GM10266 (cell line): ENCODE data around the gene NUDCD3.

Experiments used
- DNase-seq: peaks from one replicate; pipeline ENCODE4 v3.0.0; 2012; ENCODE audit errors: extremely low spot score
- TF ChIP-seq, protein P1 (sequence below): IDR thresholded peaks from 2 replicates; pipeline ENCODE4 v1.5.1; 2012; ENCODE audit warnings: mild to moderate bottlenecking, low read depth; ENCODE audit not compliant: control insufficient read depth, insufficient read depth; ENCODE audit errors: missing control alignments

The NUDCD3 gene

DNA sequence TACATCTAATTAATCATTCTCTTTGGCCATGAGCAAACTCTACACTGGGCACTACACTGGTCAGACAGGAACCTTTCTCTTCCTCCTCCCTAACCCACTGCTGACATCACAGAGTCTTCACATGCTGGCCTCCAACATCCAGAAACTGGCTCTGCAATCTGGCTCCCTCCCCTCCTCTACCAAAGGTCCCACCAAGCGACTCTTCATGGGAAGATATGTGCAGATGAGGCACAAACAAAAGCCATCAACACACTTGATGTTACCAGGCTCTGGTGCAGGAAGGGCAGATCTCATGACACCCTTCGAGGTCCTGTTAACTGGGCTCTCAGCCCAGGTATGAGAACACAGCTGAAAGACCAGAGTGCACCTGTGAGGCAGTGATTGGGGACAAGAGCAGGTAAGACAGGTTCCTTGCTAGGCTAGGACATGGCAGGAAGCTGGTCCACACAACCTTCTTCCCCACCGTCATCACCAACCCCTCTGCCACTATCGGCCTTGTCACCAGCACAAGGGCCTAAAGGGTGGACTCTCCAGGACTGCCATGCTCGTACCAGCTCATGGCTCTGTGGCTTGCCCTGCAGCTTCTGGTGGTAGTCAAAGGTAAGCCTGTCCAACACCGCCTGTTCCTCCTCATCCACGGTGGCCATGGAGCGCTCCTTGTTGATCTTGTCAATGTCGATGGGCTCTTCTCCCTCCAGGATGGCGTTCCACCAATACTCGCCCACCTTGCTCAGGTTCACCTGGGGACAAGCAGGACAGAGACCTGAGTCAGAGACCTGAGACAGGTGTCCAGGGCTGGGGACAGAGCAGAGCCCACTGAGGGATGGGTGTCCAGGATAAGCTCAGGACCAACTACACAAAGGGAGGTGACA lies 98.5 kb downstream of the NUDCD3 start:
- DNase-seq = no peak
- TF ChIP-seq, protein P1, sequence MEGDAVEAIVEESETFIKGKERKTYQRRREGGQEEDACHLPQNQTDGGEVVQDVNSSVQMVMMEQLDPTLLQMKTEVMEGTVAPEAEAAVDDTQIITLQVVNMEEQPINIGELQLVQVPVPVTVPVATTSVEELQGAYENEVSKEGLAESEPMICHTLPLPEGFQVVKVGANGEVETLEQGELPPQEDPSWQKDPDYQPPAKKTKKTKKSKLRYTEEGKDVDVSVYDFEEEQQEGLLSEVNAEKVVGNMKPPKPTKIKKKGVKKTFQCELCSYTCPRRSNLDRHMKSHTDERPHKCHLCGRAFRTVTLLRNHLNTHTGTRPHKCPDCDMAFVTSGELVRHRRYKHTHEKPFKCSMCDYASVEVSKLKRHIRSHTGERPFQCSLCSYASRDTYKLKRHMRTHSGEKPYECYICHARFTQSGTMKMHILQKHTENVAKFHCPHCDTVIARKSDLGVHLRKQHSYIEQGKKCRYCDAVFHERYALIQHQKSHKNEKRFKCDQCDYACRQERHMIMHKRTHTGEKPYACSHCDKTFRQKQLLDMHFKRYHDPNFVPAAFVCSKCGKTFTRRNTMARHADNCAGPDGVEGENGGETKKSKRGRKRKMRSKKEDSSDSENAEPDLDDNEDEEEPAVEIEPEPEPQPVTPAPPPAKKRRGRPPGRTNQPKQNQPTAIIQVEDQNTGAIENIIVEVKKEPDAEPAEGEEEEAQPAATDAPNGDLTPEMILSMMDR = no peak

DNA sequence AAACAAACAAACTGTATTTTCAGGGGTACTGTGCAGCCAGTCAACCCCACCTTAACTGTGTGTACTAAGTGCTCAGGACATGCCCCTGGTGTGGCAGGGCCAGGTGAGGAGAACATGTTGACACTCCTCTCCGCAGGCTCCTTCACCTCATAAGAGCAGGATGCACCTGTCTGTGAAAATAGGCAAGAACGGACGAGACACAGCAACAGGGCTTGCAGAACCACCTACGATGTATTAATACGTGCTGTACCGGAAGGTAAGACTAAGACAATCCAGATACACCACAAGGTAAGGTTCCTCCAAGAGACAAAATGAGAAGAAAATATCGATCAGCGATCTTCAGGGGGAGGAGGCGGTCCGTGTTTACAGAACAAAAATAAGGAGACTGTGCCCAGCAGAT lies 99.3 kb downstream of the NUDCD3 start:
- DNase-seq = no peak
- TF ChIP-seq, protein P1 = no peak

DNA sequence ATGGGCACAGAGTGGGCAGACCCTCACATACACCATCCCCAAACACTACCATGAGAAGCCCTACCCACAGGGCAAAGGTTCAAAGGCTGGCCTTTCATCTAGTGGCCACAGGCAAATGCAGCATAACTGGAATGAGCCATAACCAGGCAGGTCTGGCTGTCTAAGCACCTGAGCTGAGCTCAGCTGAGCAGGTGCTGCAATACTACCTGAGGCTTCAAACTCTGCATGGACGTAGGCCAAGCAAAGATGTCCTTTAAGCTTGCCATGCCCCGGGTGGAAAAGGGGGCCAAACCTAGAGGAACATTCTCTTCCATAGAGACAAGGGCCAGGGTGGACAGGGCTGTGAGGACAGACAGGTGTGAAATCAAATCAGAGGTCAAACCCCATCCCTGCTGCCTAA lies 99.8 kb downstream of the NUDCD3 start:
- DNase-seq = no peak
- TF ChIP-seq, protein P1 = no peak

DNA sequence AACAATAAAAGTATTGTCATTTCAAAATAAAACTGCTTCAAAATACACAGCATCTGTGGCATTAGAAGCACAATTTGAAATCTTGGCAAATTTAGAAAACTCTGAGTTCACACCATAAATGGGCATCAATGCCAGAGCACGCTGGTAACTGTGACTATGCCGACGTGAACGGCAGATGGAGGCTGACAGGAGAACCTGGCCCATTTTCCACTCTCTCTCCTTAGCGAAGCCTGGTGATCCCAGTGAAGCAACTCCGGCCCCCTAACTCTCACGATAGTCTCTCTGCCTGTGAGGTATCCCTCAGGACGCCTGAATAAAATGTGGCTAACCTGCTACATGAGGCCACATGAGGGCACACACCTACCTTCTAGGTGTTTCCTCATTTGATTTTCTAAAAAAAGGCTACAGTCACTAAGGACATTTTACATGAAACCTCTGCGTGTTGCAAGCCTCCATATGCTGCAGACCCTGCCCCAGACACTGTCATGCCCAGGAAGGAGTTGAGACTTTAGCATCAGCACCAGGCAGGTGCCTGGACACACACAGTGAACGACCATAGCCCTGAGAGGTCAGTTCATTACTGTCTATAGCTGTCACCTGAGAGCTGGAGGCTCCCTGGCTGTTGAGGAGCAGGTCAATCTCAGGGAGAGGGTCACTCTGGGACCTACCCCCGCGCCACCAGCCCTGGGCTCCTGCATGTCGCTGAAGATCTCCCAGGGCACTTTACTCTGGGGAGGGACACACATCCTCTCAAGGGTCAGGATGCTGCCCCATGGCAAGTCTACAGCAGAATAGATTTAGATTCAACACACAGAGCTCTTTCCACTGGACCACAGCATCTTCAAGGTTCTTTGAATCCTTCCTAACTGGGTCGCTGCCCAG lies 102.1 kb downstream of the NUDCD3 start:
- no peak for DNase-seq
- TF ChIP-seq, protein P1 = no peak

DNA sequence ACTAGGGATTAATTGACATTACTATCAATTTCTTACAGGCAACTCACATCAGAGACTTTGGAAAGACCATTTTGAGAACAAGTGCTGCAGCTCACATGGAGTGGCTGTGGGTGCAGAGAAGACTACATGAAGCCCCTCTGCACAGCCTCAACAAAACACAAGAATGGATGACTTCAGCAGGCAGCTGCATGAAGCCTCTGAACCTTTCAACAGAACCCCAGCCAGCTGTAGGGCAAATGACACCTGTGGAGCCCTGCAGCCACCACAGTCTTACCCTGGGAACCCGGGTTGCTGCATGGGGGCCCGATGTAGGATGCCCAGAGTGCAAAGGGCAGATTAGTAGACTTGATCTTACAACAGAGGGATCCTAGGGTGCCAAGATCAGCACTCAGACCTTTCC lies 103.1 kb downstream of the NUDCD3 start:
- TF ChIP-seq, protein P1 = no peak
- DNase-seq = no peak

DNA sequence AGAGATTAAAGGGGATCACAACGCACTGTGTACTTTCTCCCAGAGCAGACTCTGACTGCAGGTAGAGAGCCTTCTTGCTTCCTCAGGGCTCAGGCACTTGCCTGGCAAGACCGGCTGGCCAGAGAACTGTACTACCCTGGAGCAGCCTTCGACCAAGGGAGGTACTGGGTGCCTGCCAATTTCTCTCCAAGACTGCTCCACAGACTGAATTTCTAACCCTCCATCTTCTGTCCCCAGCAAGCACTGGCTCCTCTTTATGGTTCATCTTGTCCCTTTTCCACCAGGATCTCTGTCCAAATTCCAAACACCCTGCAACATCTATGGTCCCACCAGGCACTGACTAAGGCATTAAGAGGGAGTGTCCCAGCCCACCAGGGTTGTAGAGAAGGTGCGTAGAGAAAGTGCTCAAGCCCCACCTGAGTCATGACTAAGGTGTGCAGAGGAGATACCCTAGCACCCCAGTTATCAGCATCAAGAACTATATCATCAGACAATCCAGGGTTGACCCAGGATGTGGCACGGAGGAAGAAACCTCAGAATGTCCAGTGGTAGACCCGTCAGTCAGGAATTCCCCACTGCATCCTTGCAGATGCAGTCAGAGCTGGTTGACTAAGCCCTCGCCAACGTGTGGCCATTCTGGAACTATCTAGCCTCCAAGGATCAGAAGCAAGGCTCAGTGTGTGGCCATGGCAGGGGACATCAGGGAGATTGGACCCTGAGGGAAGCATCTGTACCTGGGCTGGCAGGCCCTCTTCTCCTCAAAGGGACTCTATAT lies 104.1 kb downstream of the NUDCD3 start:
- TF ChIP-seq, protein P1 = no peak
- no peak for DNase-seq
